HuH-7.5 (cell line): ENCODE measurements around the gene SLAMF1.
"Not testable (repeated sequence)": the region's sequence is repeated elsewhere in the genome, so short reads cannot be mapped to it uniquely, and the experiment has no call there.

ENCODE experiments used
- DNase-seq: peaks from one replicate; pipeline ENCODE4 v3.0.0; 2011; ENCODE audit warnings: low spot score

SLAMF1 gene

GRCh38 chr1:160646711-160647328 lies at the start of gene SLAMF1:
Gene SLAMF1, minus strand, starts transcription at chr1:160647044. Its CDS starts 99 bp downstream, at chr1:160646945.
- DNase-seq: no peak

- DNase-seq: not testable (repeated sequence)
These were observed 45.5 kb upstream of the SLAMF1 start for GRCh38 chr1:160692390-160692789.

GRCh38 chr1:160685266-160685665 lies 38.4 kb upstream of the SLAMF1 start:
- no peak for DNase-seq

GRCh38 chr1:160682983-160683865 lies 36.4 kb upstream of the SLAMF1 start:
- no peak for DNase-seq

- no peak for DNase-seq
These were observed 35.0 kb upstream of the SLAMF1 start for GRCh38 chr1:160681891-160682140.

- no peak for DNase-seq
These were observed 34.4 kb upstream of the SLAMF1 start for GRCh38 chr1:160681066-160681890.

- DNase-seq: no peak
These were observed 33.6 kb upstream of the SLAMF1 start for GRCh38 chr1:160680399-160680798.

GRCh38 chr1:160679893-160680292 lies 33.0 kb upstream of the SLAMF1 start:
- DNase-seq: no peak

- DNase-seq: no peak
These were observed 30.2 kb upstream of the SLAMF1 start for GRCh38 chr1:160676869-160677597.

GRCh38 chr1:160675641-160676410 lies 29.0 kb upstream of the SLAMF1 start:
- DNase-seq: peak; percentile 12

- DNase-seq: no peak
These were observed 27.6 kb upstream of the SLAMF1 start for GRCh38 chr1:160674415-160674814.

GRCh38 chr1:160672789-160673695 lies 26.2 kb upstream of the SLAMF1 start:
- DNase-seq: no peak

GRCh38 chr1:160671603-160672517 lies 25.0 kb upstream of the SLAMF1 start:
- DNase-seq: no peak

GRCh38 chr1:160670701-160671100 lies 23.9 kb upstream of the SLAMF1 start:
- no peak for DNase-seq

- no peak for DNase-seq
These were observed 23.0 kb upstream of the SLAMF1 start for GRCh38 chr1:160669802-160670201.

GRCh38 chr1:160669276-160669675 lies 22.4 kb upstream of the SLAMF1 start:
- no peak for DNase-seq

- DNase-seq: no peak
These were observed 21.1 kb upstream of the SLAMF1 start for GRCh38 chr1:160667896-160668295.

GRCh38 chr1:160666079-160666442 lies 19.2 kb upstream of the SLAMF1 start:
- no peak for DNase-seq
